NCI-H524 (cell line): ENCODE data around the gene VWC2L.

Experiments used
- DNase-seq, 2 experiments: peaks; one replicate each; lab custom pipeline; 2025; lab: John Stamatoyannopoulos, UW

The VWC2L gene

DNA sequence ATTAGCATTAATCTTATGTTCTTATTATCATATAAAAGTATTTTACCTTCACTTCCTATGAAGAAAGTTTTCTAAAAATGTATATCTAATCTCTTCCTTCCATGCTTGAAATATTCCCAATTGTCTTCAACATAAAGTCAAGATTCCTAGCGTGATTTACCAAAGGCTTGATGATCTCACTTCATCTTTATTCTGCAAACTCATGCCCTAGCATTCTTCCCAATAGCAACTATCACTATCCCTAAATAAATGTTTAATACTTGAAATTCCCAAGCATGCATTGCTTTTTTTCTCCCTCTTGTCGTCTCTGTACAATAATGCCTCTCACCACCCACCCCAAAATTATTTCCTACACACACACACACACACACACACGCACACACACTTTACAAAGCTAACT is 125.8 kb downstream of the VWC2L start:
- no peak for DNase-seq

DNA sequence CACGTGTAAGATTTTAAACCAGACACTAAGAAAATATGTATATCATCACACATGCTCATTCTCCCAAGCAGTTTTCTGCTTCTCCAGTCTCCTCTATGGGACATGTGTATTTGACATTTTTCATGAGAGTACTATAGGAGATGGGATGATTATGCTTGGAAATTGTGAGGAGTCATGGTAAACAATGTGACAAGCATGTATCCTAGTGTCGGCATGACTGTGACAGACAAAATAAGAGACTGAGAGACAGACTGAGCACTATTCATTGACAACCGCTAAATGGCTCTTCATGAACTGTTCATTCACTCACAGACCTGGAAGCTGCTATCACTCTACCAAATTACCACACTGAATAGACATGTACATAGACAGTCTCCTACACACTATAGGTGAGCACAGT is 127.1 kb downstream of the VWC2L start:
- no peak for DNase-seq

DNA sequence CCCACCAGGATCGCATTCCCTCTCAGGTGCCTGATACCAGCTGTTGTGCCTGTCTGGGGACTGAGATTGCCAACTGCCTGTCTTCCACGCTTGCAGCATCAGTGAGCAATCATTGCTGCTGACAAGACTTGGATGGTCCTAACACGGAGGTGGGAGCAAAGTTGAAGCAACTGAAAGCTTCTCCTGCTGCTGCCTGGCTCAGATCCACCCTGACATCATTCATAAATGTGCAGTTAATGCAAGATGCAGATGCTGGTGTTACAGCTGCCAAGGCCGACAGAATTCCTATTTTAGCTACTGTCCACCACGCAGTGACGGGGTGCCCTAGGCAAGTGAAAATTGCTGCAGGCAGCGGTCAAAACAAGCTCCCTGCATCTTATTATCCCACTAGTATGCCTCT is 131.4 kb downstream of the VWC2L start:
- DNase-seq = peak; percentile 21 to 81

DNA sequence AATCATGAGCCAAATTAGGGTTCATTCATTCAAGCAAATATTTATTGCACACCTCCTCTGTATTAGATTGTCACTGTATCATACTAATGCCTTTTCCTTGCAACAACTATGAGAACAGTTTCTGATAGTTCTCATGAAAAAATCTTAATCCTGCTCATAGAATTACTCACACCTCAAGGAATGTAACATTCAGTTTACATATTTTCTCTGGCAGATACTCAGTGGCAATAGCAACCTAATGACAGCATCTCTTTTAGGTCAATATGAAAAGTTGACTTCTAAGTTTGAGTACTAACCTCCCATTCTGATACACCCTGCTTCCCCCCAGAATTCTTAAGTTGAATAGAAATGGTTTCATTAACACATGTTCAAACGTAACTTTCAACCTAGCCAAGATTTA is 132.0 kb downstream of the VWC2L start:
- DNase-seq = no peak

DNA sequence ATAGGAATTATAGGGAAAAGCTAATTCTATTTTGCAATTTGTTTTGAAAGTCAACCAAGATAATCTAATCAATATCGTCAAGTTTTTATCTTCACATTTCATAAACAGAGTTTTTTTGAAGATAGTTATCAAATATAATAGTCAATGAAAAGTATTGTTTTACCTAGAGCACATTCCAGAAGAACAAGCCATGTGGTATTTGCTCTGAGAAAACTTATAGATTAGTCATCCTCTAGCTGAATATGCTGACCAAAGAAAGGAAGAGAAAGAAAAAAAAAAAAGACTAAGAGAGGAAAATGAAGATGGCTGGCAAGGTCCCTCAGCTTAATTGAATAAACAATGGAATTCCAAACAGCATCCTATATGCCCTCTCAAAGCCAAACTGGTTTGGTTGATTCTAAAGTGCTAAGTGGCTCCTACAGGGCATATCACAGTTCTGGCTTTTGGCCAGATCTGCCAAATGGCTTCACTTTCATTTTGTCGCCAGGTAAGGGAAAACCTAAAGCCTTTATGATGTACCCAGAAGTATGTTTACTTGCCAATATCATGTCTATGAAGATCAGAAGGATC is 132.6 kb downstream of the VWC2L start:
- DNase-seq = no peak

DNA sequence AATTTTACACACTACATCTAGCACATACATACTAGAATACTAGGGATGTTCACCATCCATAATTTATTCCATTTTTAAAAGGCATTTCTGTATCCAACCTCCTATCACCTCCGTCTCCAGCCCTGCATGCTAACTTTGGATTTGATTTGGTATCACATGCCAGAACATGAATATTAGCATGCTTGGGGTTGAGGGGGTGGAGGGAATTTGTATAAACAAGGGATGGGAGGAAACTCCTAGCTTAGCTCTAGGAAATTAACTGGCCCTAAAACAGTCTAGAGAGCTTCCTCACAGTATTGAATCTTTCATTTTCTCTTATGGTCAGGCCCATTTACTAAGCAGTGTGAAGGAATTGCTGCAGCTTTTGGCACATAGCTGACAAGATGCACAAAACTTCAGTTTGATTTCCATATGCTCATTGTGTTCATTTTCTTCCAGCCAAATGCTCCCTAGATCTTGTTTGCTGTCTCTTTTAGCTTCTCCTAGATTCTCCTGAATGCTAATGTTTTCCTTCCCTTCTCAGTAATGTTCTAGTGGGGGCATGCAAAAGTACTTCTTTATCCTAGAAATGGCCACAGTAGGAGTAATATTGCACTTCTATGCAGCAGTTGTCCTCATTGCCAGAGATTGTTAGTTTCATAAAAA is 135.2 kb downstream of the VWC2L start:
- no peak for DNase-seq

DNA sequence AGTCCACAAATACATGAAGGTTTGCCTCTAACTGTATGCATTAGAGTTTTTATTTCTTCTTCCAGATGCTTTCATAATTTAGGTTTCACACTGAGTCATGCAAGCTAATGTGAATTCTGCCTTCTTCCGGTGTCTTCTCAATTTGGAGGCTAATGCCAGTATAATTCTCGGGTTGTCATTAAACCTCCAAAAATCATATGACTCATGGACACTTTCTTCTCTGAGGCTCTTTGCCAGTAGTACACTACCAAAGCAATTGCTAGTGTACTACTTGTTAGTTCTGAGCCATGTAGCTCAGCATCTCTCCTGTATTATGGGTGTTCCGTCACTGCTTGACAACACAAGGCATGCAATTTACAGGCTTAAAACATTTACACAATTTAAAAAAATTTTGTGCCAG is 137.1 kb downstream of the VWC2L start:
- DNase-seq = no peak

DNA sequence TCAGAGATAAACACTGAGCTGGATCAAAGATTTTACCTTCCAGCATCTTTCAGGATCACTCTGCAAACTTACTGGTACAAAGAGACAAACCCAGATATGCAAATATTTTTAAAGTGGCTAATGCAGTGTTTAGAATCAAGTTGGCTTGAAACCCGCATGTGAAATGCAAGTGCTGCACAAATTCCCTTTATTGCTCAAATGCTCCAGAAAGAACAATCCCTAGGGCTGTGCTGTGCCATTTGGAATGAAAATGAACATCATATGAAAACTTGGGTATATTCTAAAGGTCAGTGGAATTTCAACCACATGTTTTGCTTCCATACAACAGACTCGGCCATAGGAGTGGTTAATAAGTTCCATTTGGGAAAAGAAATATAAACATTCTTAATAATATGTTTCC is 139.1 kb downstream of the VWC2L start:
- no peak for DNase-seq

DNA sequence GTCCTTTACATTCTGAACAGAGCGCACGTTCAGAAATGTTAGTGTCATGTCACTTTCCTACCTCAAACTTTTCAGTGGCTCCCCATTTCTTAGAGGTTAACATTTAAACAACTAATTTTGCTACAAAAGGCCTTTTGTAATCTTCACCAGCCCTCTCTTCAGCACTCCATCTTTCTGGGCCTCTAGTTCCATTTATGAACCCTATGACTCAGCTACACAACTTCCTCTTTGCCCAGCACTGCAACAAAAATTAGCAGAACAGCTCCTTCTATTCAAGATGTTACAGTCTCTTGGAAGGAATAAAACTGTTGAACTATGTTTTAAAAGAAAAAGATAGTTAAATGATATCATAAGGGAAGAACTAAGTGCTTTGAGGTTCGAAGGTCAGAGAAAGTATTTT is 139.9 kb downstream of the VWC2L start:
- no peak for DNase-seq

DNA sequence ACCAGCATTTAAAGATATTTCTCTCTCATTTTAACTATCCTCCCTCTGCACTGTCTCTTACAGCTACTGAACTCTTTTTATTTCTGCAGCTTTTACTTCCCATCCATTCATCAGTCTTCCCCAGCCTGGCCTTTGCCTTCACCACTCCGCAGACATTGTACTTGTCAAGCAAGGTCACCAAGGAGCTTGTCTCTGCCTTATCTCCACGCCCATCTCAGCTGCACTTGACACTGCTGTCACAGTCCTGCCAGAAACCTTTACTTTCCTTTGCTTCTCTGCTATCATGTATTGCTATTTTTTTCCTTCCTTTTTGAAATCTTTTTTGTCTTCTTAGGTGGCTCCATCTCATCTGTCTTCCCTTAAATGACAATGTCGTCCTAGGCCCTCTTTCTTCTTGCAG is 147.0 kb downstream of the VWC2L start:
- no peak for DNase-seq

DNA sequence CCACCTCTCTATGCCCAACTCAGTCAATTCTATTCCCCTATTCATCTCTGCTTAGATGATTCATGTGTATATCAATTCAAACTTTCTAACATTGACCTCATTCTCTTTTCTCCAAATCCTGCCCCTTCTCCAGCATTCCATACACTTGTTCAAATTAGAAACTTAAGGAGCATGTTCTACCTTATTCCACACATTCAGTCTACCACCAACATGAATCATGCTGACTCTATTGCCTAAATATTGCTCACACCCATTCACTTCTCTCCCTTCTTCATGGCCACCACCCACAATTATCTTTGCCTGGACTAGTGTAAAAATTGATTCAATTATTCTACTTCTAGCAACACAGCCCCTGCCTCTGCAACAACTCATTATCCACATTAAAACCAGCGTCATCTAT is 147.5 kb downstream of the VWC2L start:
- no peak for DNase-seq

DNA sequence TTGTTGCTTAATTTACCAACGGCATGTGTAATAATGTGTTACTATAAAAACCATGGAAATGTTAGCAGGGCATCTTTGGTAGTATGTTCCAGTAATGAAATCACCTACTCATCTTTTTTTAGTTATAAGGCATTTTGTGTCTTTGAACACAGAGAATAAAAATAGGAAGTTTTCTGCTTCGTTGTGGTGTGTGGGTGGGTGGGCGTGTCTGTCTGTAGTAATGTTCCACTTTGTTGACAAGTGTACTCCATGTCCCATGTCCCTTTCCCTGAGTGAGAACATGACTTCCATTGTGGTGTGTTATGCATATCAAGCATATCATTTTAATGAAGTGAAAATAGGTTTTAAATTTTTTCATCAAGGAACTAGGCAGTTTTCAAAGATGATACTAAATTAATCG is 149.3 kb downstream of the VWC2L start:
- DNase-seq = no peak

DNA sequence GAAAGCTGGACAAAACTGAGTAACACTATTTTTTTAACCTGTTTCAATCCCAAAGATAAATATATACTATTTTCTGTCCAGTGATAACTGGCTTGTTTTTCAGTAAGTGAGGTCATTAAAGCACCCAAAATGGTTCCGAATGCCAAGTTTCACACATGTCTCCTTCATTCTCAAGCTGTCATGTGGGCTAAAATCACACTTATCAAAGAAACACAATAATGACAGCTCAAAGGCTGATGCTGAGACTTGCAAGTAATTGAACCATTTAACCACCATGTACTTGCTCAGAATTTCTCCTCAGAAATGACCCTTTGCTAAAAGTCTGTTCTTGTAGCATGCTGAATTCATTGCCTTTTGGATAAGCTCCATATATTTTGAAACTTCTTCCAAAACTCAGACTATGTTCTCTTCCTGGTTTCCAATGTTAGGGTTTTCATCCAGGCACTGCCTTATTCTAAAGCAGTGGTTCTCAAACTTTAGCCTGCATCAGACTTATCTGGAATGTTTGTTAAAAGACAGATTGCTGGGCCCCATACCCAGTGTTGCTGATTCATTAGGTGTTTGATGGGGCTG is 149.8 kb downstream of the VWC2L start:
- DNase-seq = no peak

DNA sequence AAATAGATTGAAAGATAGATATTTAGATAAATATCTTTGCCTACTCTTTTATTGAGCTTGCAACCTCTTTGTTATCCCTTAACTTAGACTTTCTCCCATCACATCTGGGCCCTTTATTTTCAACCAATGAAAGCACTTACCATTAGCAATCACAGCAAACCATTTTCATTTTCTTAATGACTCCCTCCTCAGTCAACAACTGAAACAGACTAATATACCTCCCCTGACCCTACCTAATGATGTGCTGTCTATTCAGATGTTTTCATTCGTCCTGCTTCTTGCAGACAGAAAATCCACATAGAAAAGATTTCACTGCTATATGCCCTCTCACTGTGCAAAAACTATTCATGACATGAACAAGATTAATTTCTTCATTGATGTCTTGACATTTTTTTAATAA is 154.4 kb downstream of the VWC2L start:
- no peak for DNase-seq

DNA sequence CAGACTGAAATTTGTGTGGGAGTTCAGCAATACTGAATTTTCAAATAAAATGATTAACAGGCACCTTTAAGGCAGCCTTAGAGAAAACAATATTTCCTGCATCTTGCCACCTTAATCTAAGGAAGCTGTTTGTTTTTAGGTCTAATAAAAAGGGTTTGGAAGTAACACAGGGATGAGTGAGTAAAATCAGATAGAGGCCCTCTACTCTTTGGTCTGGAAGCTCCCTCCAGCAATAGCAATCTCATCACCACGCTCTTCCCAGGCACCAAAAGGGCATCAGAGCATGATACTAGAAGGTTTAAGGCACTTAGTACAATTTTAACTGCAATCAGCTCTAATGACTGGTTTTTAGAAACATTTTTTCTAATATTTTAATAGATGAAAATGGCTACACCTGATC is 155.6 kb downstream of the VWC2L start:
- no peak for DNase-seq

DNA sequence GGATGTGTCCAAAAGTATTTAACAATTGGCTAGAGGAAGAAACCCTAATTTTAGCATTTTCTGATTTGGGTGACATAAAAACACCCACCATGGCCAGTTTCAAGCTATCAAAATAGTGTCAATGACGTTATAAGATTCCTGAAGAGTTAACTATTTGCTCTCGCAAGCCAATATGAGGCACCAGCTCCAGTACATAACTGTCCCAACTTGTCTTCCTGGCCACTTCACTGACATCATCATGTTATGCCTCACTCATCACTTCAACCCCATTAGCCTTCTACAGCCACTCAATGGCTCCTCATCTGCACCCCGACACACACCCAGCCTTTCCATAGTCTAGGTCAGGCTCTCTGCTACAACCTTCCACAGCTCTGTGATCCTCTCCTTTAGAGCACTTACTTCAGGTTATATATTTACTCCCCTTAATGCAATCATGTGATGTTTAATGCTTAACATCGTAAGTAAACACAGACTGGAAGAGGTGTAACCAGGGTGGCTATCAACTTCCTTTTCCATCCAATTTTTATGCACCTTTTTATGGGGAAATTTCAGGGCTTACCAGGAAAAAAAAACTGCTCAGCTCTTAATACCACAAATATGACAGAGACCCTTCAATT is 158.7 kb downstream of the VWC2L start:
- no peak for DNase-seq

DNA sequence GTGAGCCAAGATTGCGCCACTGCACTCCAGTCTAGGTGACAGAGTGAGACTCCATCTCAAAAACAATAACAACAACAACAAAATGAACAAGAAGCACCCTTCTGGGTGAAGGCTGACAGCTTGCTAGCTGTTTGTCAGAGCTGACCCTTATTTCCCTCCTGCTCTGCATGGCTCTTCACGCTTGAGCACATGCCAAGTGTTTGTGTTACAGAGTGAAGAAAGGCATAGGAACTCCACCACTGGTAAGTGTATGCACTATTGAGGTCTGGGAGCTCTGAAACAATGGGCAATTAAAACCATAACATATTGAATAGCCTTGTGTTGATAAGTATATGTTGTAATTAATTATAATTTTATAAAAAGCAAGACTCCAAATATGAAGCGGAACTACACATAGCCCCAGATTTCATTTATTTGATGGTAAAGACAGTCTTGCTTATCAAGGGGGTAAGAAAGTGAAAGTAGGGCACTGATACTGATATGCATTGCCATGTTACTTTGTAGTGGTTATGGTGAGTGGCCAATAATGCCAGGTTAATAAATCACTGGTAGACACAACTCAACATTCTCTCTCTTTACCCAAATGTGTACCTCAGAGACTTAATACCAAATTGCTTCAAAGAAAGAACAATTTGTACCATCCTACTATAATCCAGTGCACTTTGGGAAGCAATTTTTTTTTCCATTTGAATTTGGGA is 163.4 kb downstream of the VWC2L start:
- DNase-seq = peak in 1 of 2 experiments; percentile 5

DNA sequence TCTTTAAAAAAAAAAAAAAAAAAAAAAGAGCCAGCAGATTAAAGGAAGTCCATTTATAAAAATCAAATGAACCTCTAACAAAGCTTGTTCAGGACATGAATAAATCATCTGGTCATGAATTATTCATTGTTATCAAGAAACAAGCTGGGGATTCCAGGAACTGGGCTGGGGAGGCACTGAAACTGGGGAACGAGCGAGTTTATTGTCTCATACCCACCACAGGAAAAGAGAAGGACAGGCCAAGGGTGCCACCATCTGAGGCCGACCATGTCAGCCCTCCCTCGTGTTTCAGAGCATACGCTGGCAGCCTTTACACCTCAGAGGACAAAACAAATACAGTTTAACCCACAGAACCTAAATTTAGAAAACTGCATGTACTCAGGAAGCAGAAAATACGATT is 164.2 kb downstream of the VWC2L start:
- peak in 1 of 2 experiments; percentile 18 for DNase-seq

DNA sequence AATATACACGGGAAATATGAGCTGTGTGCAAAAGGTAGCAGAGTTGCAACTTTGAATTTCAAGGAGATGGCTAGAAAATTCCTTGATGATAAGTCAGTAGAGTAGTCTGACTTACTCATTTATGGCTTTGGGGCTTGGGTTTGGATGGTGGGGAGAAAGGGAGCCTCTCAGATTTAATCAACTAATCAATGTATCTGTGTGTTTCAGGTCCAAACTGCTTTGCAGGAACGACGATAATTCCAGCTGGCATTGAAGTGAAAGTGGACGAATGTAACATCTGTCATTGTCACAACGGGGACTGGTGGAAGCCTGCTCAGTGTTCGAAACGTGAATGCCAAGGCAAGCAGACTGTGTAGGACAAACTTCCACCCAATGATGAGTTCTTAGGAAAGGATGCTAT is 164.6 kb downstream of the VWC2L start:
- DNase-seq = peak; percentile 16 to 52

DNA sequence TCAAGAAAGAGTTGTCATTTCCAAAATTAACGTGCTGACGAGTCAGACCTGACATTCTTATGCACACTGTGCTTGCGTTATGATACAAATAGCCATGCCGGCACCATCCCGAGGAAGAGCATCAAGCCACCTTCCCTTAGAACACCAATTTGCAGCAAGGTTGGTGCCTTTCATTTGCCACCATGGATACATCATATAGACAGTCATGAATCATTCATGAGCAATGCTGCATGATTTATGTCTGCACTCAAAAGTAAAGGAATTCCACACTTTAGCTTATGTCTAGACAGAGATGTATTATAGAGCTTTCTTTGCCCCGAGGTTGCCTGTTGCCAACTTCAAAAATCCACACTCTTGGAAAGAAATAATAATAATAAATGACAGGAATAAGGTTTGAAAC is 166.9 kb downstream of the VWC2L start:
- DNase-seq = no peak

DNA sequence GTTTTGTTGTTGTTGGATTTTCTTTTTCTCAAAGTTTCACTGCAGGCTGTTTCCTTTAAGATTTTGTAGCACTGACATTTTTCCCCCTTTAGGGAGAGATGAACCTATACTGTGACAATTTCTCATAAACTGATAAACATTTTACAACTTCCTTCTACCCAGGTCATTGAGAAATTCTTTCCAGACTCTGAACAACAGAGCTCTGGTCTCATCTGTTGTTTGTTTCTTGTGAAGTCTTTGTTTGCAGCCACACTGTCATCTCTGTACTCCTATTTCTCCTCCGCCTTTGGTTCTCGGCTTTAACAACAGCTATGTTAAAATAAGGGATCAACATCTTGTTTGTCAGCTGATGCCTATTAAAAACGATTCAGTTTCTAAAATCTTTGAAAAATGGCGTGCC is 167.6 kb downstream of the VWC2L start:
- no peak for DNase-seq

DNA sequence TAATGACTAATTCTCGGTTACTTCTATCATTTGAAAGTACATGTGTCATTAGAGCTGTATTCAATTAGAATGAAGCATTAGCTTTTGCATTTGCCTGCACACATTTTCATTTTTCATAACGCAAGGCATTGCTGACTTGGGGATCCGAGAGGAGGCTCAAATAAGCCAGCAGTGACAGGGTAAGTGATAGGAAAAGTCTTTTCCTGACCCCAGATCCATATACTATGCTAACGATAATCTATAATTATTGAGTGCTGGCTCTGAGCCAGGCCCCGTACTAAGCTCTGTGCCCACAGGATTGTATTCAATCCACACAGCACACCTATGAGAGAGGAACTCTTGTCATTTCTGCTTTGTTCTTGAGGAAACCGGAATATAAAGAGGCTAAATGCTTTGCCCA is 168.2 kb downstream of the VWC2L start:
- DNase-seq = no peak

DNA sequence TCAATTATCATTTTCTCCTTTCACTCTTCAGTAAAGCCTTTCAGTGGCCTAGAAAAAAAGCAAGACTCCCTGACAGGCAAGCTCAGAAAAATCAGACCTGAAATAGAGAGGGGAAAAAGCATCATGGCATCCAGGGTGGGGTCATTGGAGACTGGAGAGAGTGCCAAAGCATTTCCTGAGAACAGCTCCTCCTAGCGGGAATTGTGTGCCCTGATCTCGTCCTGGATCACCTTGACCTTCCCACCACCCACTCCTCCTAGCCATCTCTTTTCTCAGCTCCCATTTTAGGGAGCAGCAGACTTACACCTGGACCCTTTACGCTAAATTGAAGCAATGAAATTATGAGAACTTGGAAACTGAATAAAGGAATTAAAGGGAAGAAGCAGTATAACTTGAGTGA is 176.6 kb downstream of the VWC2L start:
- peak in 1 of 2 experiments; percentile 27 for DNase-seq
